HUES48 (cell line): ENCODE results near the gene TMEM53.

Experiments used
- H3K27ac ChIP-seq: one replicate; pipeline ENCODE4 v1.7.0; 2013; ENCODE audit warnings: low read depth, low read length, inconsistent platforms
- H3K27me3 ChIP-seq: 2 replicates; pipeline ENCODE4 v1.6.1; 2013; ENCODE audit warnings: mild to moderate bottlenecking, low read length; ENCODE audit not compliant: control insufficient read depth, insufficient read depth
- H3K36me3 ChIP-seq: 2 replicates; pipeline ENCODE4 v1.6.1; 2013; ENCODE audit warnings: low read length; ENCODE audit not compliant: control insufficient read depth, insufficient read depth
- H3K4me1 ChIP-seq: 2 replicates; pipeline ENCODE4 v1.6.1; 2013; ENCODE audit warnings: mild to moderate bottlenecking, low read length; ENCODE audit not compliant: control insufficient read depth, insufficient read depth
- H3K4me3 ChIP-seq: 2 replicates; pipeline ENCODE4 v1.5.1; 2013; ENCODE audit warnings: mild to moderate bottlenecking, low read depth, low read length
- H3K9ac ChIP-seq: 2 replicates; pipeline ENCODE4 v1.6.1; 2013; ENCODE audit warnings: mild to moderate bottlenecking, low read depth, low read length, moderate library complexity
- H3K9me3 ChIP-seq: 2 replicates; pipeline ENCODE4 v1.6.1; 2013; ENCODE audit warnings: low read length; ENCODE audit not compliant: control insufficient read depth, insufficient read depth

TMEM53 gene

GRCh38 chr1:44696101-44696500, 21.8 kb upstream of the TMEM53 start:
- Histone ChIP-seq H3K9me3 (no peaks in the 10 kb centered on the region), H3K36me3 (no peaks in the 10 kb centered on the region), H3K4me3 (no peak overlapping the region), H3K9ac (no peak overlapping the region), H3K27me3 (no peaks in the 10 kb centered on the region), H3K4me1 (no peaks in the 10 kb centered on the region), H3K27ac (no peak overlapping the region)

DNA sequence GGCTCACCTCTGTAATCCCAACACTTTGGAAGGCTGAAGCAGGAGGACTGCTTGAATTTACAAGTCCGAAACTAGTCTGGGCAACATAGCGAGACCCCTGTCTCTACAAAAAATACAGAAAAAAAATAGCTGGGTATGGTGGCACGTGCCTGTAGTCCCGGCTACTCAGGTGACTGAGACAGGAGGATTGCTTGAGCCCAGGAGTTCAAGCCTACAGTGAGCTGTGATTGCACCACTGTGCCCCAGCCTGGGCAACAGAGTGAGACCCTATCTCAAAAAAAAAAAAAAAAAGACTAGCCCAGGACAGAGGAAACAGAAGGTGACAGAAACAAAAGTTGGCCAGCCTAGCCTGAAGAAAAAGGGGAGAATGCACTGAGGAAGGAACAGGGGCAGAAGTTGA, 21.4 kb upstream of the TMEM53 start:
- H3K36me3 ChIP-seq = no peaks in the 10 kb centered on the region
- H3K27me3 ChIP-seq = no peaks in the 10 kb centered on the region
- no peaks in the 10 kb centered on the region for H3K9me3 ChIP-seq
- H3K27ac ChIP-seq = no peak overlapping the region
- no peak overlapping the region for H3K9ac ChIP-seq
- no peaks in the 10 kb centered on the region for H3K4me1 ChIP-seq
- H3K4me3 ChIP-seq = no peak overlapping the region

DNA sequence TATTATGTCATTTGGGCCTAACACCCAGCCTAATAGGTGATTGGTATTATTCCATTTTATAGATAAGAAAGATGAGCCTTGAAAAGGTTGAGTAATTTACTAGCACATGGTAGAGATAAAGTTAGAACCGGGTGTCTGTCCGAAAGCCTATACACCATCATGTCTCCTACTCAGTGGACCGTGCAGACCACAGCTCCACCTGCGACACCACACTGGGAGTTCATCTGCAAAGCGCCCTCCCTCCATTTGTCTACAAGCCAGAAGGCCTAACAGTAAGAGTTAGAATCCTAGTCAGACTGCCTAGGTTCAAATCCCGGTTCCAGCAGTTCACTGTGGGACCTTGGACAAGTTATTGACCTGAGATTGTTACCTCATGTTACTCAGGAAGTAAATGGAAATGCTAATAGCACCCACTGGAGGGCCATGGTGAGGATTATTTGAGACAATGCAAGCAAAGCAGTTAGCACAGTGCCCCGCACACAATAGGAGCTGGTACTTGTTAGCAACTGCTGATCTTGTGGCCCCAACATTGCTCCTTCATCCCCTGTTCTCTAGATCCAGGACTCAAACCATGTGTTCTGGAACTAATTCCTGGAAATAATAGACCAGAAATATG, 20.7 kb upstream of the TMEM53 start:
- no peaks in the 10 kb centered on the region for H3K27me3 ChIP-seq
- no peak overlapping the region for H3K27ac ChIP-seq
- H3K9me3 ChIP-seq = no peaks in the 10 kb centered on the region
- no peak overlapping the region for H3K4me3 ChIP-seq
- no peaks in the 10 kb centered on the region for H3K4me1 ChIP-seq
- no peaks in the 10 kb centered on the region for H3K36me3 ChIP-seq
- no peak overlapping the region for H3K9ac ChIP-seq

GRCh38 chr1:44693900-44694299, 19.6 kb upstream of the TMEM53 start:
- Histone ChIP-seq H3K4me3 (no peak overlapping the region), H3K27ac (no peak overlapping the region), H3K36me3 (no peaks in the 10 kb centered on the region), H3K9ac (no peak overlapping the region), H3K4me1 (peaks cover 5% of the 10 kb centered on the region; the same call in 1 of the 2 replicates), H3K9me3 (no peaks in the 10 kb centered on the region), H3K27me3 (no peaks in the 10 kb centered on the region)

DNA sequence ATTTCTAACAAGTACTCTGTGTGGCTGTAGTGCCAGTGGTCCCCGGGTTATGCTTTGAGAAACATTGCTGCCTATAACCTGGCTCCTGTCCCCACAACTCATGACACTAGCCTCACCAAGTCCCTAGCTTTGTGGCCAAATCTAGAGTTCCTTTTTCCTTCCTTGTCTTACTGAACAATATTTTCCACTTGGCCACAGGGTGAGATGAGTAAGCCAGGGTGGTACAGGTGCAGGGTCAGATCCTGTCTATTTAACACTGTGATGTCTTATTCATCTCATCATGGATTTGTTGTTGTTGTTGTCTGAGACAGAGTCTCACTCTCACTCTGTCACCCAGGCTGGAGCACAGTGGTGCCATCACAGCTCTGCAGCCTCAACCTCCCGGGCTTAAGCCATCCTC, 18.9 kb upstream of the TMEM53 start:
- H3K27ac ChIP-seq = no peak overlapping the region
- no peaks in the 10 kb centered on the region for H3K36me3 ChIP-seq
- no peak overlapping the region for H3K9ac ChIP-seq
- H3K27me3 ChIP-seq = no peaks in the 10 kb centered on the region
- no peaks in the 10 kb centered on the region for H3K9me3 ChIP-seq
- H3K4me1 ChIP-seq = peaks cover 11% of the 10 kb centered on the region; the same call in 1 of the 2 replicates
- H3K4me3 ChIP-seq = no peak overlapping the region

- Histone ChIP-seq H3K9ac (no peak overlapping the region), H3K27ac (no peak overlapping the region), H3K9me3 (no peaks in the 10 kb centered on the region), H3K36me3 (no peaks in the 10 kb centered on the region), H3K4me1 (peaks cover 11% of the 10 kb centered on the region; the same call in 1 of the 2 replicates), H3K27me3 (no peaks in the 10 kb centered on the region), H3K4me3 (no peak overlapping the region)
Measured at GRCh38 chr1:44689447-44689765, 15.1 kb upstream of the TMEM53 start.

DNA sequence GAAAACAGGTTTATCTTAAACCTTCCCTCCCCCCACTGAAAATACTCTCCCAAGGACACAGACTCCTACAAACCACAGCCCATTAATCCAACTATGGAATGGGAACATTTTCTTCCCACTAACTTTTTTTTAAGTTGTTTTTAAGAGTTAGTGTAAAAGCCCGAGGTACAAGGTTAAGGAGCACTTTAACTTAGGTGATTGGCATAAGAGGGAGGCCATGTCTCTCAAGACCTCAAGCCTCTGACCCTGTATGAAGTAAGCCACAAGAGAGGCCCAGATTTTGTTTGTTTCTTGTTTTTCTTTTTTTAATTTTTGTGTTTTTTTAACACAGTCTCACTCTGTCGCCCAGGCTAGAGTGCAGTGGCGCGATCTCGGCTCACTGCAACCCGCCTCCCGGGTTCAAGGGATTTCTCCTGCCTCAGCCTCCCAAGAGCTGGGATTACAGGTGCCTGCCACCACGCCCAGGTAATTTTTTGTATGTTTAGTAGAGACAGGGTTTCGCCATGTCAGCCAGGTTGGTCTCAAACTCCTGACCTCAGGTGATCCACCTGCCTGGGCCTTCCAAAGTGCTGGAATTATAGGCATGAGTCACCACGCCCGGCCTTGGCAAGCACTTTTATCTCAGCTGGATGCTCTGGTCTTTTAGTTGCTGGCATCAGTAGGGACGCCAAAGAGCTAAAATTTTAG, 14.6 kb upstream of the TMEM53 start:
- Histone ChIP-seq H3K27ac (no peak overlapping the region), H3K4me3 (no peak overlapping the region), H3K27me3 (no peaks in the 10 kb centered on the region), H3K9me3 (no peaks in the 10 kb centered on the region), H3K36me3 (no peaks in the 10 kb centered on the region), H3K9ac (no peak overlapping the region), H3K4me1 (peaks cover 11% of the 10 kb centered on the region; the same call in 1 of the 2 replicates)

GRCh38 chr1:44685881-44686280, 11.6 kb upstream of the TMEM53 start:
- Histone ChIP-seq H3K9ac (no peak overlapping the region), H3K4me3 (no peak overlapping the region), H3K27me3 (no peaks in the 10 kb centered on the region), H3K36me3 (no peaks in the 10 kb centered on the region), H3K9me3 (no peaks in the 10 kb centered on the region), H3K27ac (no peak overlapping the region), H3K4me1 (peaks cover 20% of the 10 kb centered on the region)

GRCh38 chr1:44685218-44685617, 10.9 kb upstream of the TMEM53 start:
- Histone ChIP-seq H3K9me3 (no peaks in the 10 kb centered on the region), H3K27ac (no peak overlapping the region), H3K4me3 (no peak overlapping the region), H3K27me3 (no peaks in the 10 kb centered on the region), H3K36me3 (no peaks in the 10 kb centered on the region), H3K4me1 (peaks cover 20% of the 10 kb centered on the region), H3K9ac (no peak overlapping the region)

DNA sequence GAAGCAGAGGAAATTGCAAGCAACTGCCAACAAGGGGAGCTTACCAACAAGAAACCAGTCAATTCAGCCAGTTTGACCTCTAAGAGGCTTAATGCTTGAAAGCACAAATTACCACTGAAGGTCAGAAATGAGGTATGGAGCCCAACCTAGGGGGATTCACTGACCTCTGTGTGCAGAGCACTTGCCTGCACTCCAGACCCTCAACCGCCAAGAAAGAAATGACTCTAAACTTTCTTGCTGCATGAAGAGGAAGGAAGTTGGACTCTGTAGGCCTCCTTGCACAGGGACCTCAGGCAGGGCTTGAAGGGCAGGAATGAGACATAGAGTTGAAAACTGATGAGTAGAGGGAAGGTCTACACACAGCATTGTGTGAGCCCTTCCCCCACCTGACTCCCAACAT, 10.2 kb upstream of the TMEM53 start:
- Histone ChIP-seq H3K27me3 (no peaks in the 10 kb centered on the region), H3K9me3 (no peaks in the 10 kb centered on the region), H3K4me3 (no peak overlapping the region), H3K27ac (no peak overlapping the region), H3K4me1 (peaks cover 19% of the 10 kb centered on the region), H3K36me3 (no peaks in the 10 kb centered on the region), H3K9ac (no peak overlapping the region)

- Histone ChIP-seq H3K9ac (no peak overlapping the region), H3K27me3 (no peaks in the 10 kb centered on the region), H3K4me3 (no peak overlapping the region), H3K36me3 (no peaks in the 10 kb centered on the region), H3K27ac (no peak overlapping the region), H3K4me1 (peaks cover 9% of the 10 kb centered on the region), H3K9me3 (no peaks in the 10 kb centered on the region)
Measured at GRCh38 chr1:44682883-44683265, 8.6 kb upstream of the TMEM53 start.
